GM12874 (cell line): ENCODE data around the gene CEACAM3.

ENCODE experiments used
- CTCF ChIP-seq: IDR thresholded peaks from 2 replicates; pipeline ENCODE4 v1.5.1; 2011; ENCODE audit warnings: low read depth, mild to moderate bottlenecking, control low read depth, low read length, moderate library complexity; ENCODE audit not compliant: insufficient read depth

Gene CEACAM3

DNA sequence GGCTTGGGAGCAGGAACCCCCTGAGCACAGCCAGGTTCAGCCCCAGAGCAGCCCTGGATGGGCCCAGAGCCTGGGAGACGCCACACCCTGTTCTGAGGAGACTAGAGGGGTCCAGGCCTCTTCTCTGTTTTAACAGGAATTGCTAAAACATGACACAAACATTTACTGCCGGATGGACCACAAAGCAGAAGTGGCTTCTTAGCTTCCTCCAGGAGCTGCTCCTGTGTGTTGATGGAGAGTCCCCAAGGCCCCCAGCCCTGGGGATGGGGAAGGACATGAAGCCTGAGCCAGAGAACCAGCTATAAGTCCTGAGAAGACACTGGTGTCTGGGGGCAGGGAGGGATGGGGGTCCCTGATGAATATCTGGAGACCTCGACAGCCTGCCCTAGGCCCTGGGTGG is 14.6 kb downstream of the CEACAM3 start:
- TF ChIP-seq CTCF, result no peak

GRCh38 chr19:41811981-41812380 is 15.6 kb downstream of the CEACAM3 start:
- TF ChIP-seq CTCF, result no peak

DNA sequence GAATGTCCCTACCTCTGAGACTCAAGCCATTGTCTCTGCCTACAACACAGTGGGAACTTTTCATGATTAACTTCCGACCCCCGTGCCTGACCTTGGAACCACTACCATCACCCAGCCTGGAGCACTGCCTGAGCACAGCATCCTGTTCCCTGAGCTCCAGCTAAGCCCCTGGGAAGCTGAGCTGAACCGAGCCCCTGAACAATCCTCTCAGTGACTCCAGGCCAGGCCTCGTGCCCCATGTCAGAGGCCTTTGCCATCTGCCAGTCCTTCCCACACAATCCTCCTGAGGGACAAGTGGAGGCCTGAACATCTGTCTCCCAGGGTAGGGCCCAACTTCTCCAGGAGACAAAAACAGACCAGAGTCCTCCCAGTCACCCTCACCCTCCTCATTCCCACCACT is 17.5 kb downstream of the CEACAM3 start:
- no peak for TF ChIP-seq CTCF

DNA sequence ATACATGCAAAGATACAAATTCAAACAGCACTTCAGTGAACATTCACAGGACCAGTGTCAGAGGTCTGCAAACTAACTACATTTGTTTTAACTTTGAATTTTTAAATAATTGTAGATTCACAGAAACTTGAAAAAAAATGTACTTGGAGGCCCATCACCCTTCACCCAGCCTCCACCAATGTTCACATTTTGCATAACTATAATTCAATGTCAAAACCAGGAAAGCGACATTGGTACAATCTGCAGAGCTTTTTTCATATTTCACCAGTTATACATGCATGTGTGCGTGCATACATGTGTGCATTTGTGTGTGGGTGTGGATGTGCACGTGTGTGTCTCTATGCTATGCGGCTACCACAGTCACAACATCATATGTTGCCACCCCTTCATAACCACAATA is 18.9 kb downstream of the CEACAM3 start:
- TF ChIP-seq CTCF, result no peak

DNA sequence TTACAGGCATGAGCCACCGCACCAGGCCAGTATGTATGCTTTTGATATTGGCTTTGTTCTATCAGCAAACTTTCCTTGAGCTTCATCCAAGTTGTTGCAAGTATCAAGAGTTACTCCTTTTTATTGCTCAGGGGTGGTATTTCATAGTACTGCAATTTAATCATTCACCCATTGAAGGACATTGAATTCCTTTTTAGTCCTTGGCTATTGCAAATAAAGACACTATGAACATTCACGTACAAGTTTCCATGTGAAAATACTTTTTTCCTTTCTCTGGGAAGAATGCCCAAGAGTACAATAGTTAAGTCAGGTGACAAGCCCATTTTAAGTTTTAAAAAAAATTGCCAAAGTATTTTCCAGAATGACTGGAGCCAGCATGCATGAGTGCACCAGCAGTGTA is 20.4 kb downstream of the CEACAM3 start:
- TF ChIP-seq CTCF, result no peak

GRCh38 chr19:41821003-41821735 is 24.8 kb downstream of the CEACAM3 start:
- TF ChIP-seq CTCF, result peak; percentile 70

- TF ChIP-seq CTCF, result no peak
Observed at GRCh38 chr19:41837981-41838708, 41.8 kb downstream of the CEACAM3 start.
